GM19328 (cell line): ENCODE measurements around the gene RNLS.
A peak's percentile ranks its signal among the peaks of the same experiment; 100 is the strongest.
"Not testable (repeated sequence)": the region's sequence is repeated elsewhere in the genome, so short reads cannot be mapped to it uniquely, and the experiment has no call there.

Experiments used
- ATAC-seq: cut with Tn5 transposase; IDR thresholded peaks from one replicate; pipeline ENCODE4 v1.9.1; 2021; ENCODE audit warnings: mild to moderate bottlenecking, moderate library complexity; ENCODE audit not compliant: unreplicated experiment

Gene RNLS

GRCh38 chr10:88311264-88311663 lies 271.9 kb downstream of the RNLS start:
- no peak for ATAC-seq

- ATAC-seq = no peak
Observed at GRCh38 chr10:88309365-88309764, 273.8 kb downstream of the RNLS start.

GRCh38 chr10:88308361-88308760 lies 274.8 kb downstream of the RNLS start:
- not testable (repeated sequence) for ATAC-seq

GRCh38 chr10:88299787-88300186 lies 283.3 kb downstream of the RNLS start:
- no peak for ATAC-seq

- no peak for ATAC-seq
Observed at GRCh38 chr10:88297103-88297502, 286.0 kb downstream of the RNLS start.

GRCh38 chr10:88293651-88294230 lies 289.4 kb downstream of the RNLS start:
- no peak for ATAC-seq

GRCh38 chr10:88293073-88293472 lies 290.0 kb downstream of the RNLS start:
- no peak for ATAC-seq

- no peak for ATAC-seq
Observed at GRCh38 chr10:88292185-88292514, 291.0 kb downstream of the RNLS start.

GRCh38 chr10:88291289-88292184 lies 291.6 kb downstream of the RNLS start:
- ATAC-seq = no peak

- ATAC-seq = no peak
Observed at GRCh38 chr10:88289342-88289741, 293.8 kb downstream of the RNLS start.

GRCh38 chr10:88288320-88289059 lies 294.6 kb downstream of the RNLS start:
- ATAC-seq = no peak

GRCh38 chr10:88286030-88286429 lies 297.1 kb downstream of the RNLS start:
- ATAC-seq = no peak

GRCh38 chr10:88281592-88282347 lies 301.3 kb downstream of the RNLS start:
- ATAC-seq = no peak

GRCh38 chr10:88280518-88280917 lies 302.6 kb downstream of the RNLS start:
- no peak for ATAC-seq

GRCh38 chr10:88278912-88279311 lies 304.2 kb downstream of the RNLS start:
- ATAC-seq = no peak

- not testable (repeated sequence) for ATAC-seq
Observed at GRCh38 chr10:88276945-88277344, 306.2 kb downstream of the RNLS start.

- no peak for ATAC-seq
Observed at GRCh38 chr10:88274286-88274685, 308.8 kb downstream of the RNLS start.

- no peak for ATAC-seq
Observed at GRCh38 chr10:88273567-88273966, 309.6 kb downstream of the RNLS start.

GRCh38 chr10:88271761-88272543 lies 311.2 kb downstream of the RNLS start:
- peak; percentile 15 for ATAC-seq
